ENCODE data around the gene FCN1.
"Not testable (repeated sequence)": the region's sequence is repeated elsewhere in the genome, so short reads cannot be mapped to it uniquely, and the experiment has no call there.

FCN1 gene

GRCh38 chr9:134858051-134858841 lies 59.5 kb downstream of the FCN1 start:
- Histone ChIP-seq H3K36me3 (ENCODE audit: insufficient read depth, low read length) (no peaks in the 10 kb centered on the region), H4K20me1 (ENCODE audit: insufficient read depth, low read length, poor library complexity, severe bottlenecking) (no peaks in the 10 kb centered on the region), H3K27me3 (ENCODE audit: insufficient read depth, low read length, poor library complexity, severe bottlenecking) (no peaks in the 10 kb centered on the region), H2AFZ (ENCODE audit: low read length) (no peak overlapping the region), H3K4me2 (ENCODE audit: low read depth, low read length, poor library complexity, severe bottlenecking) (no peak overlapping the region), H3K79me2 (ENCODE audit: insufficient read depth, low read length) (no peaks in the 10 kb centered on the region), H3K9me3 (ENCODE audit: insufficient read depth, low read depth, low read length) (peaks cover 2% of the 10 kb centered on the region; the same call in 1 of the 2 replicates), H3K9me2 (replicated peaks; ENCODE audit: low read depth, low read length) (no peaks in the 10 kb centered on the region), H3K4me3 (ENCODE audit: low read length, poor library complexity, severe bottlenecking) (no peak overlapping the region), H3F3A (ENCODE audit: low read depth) (no peaks in the 10 kb centered on the region), H3K4me1 (ENCODE audit: insufficient read depth, low read length, poor library complexity, severe bottlenecking) (no peaks in the 10 kb centered on the region), H3K9ac (ENCODE audit: low read depth, low read length, poor library complexity, severe bottlenecking) (no peak overlapping the region)
- TF ChIP-seq CTCF (conservative IDR thresholded peaks at IDR 0.05; ENCODE audit: low read length), result no peak
- TF ChIP-seq EZH2phosphoT487 (IDR thresholded peaks at IDR 0.05; ENCODE audit: borderline replicate concordance), result no peak

- H3K27me3 ChIP-seq (ENCODE audit: insufficient read depth, low read length, poor library complexity, severe bottlenecking); H3K79me2 ChIP-seq (ENCODE audit: insufficient read depth, low read length); H3K4me1 ChIP-seq (ENCODE audit: insufficient read depth, low read length, poor library complexity, severe bottlenecking); H3K4me3 ChIP-seq (ENCODE audit: low read length, poor library complexity, severe bottlenecking); H3F3A ChIP-seq (ENCODE audit: low read depth); H3K9me3 ChIP-seq (ENCODE audit: insufficient read depth, low read depth, low read length); H2AFZ ChIP-seq (ENCODE audit: low read length); H3K9me2 ChIP-seq (replicated peaks; ENCODE audit: low read depth, low read length); H3K9ac ChIP-seq (ENCODE audit: low read depth, low read length, poor library complexity, severe bottlenecking); H4K20me1 ChIP-seq (ENCODE audit: insufficient read depth, low read length, poor library complexity, severe bottlenecking); H3K4me2 ChIP-seq (ENCODE audit: low read depth, low read length, poor library complexity, severe bottlenecking); H3K36me3 ChIP-seq (ENCODE audit: insufficient read depth, low read length): not testable (repeated sequence)
These were observed 60.3 kb downstream of the FCN1 start for GRCh38 chr9:134857451-134857850.

- Histone ChIP-seq H3K9ac (ENCODE audit: low read depth, low read length, poor library complexity, severe bottlenecking) (no peak overlapping the region), H3K4me1 (ENCODE audit: insufficient read depth, low read length, poor library complexity, severe bottlenecking) (no peaks in the 10 kb centered on the region), H3K27me3 (ENCODE audit: insufficient read depth, low read length, poor library complexity, severe bottlenecking) (no peaks in the 10 kb centered on the region), H3F3A (ENCODE audit: low read depth) (no peaks in the 10 kb centered on the region), H3K9me3 (ENCODE audit: insufficient read depth, low read depth, low read length) (peaks cover 2% of the 10 kb centered on the region; the same call in 1 of the 2 replicates), H2AFZ (ENCODE audit: low read length) (no peak overlapping the region), H3K9me2 (replicated peaks; ENCODE audit: low read depth, low read length) (no peaks in the 10 kb centered on the region), H3K4me3 (ENCODE audit: low read length, poor library complexity, severe bottlenecking) (no peak overlapping the region), H4K20me1 (ENCODE audit: insufficient read depth, low read length, poor library complexity, severe bottlenecking) (no peaks in the 10 kb centered on the region), H3K36me3 (ENCODE audit: insufficient read depth, low read length) (no peaks in the 10 kb centered on the region), H3K79me2 (ENCODE audit: insufficient read depth, low read length) (no peaks in the 10 kb centered on the region), H3K4me2 (ENCODE audit: low read depth, low read length, poor library complexity, severe bottlenecking) (no peak overlapping the region)
- no peak for TF ChIP-seq CTCF (conservative IDR thresholded peaks at IDR 0.05; ENCODE audit: low read length)
- TF ChIP-seq EZH2phosphoT487 (IDR thresholded peaks at IDR 0.05; ENCODE audit: borderline replicate concordance), result no peak
These were observed 61.8 kb downstream of the FCN1 start for GRCh38 chr9:134855900-134856377.

All from Loucy (cell line).